ENCODE measurements around the gene TGM4.
"Not testable (repeated sequence)": the region's sequence is repeated elsewhere in the genome, so short reads cannot be mapped to it uniquely, and the experiment has no call there.

TGM4 gene

GRCh38 chr3:44874308-44874707 is at the start of gene TGM4:
TSS of gene TGM4 (plus strand) at chr3:44874608. CDS start at chr3:44874679, 71 bp downstream.
- no peak for DNase-seq (ENCODE audit: low read depth)

- no peak for DNase-seq (ENCODE audit: low read depth)
These were observed 49.0 kb upstream of the TGM4 start for GRCh38 chr3:44825264-44825925.

GRCh38 chr3:44827196-44827595 is 47.2 kb upstream of the TGM4 start:
- no peak for DNase-seq (ENCODE audit: low read depth)

GRCh38 chr3:44831232-44831631 is 43.2 kb upstream of the TGM4 start:
- DNase-seq (ENCODE audit: low read depth), result no peak

GRCh38 chr3:44832032-44832431 is 42.4 kb upstream of the TGM4 start:
- no peak for DNase-seq (ENCODE audit: low read depth)

GRCh38 chr3:44832965-44833364 is 41.4 kb upstream of the TGM4 start:
- DNase-seq (ENCODE audit: low read depth), result no peak

GRCh38 chr3:44833394-44833793 is 41.0 kb upstream of the TGM4 start:
- DNase-seq (ENCODE audit: low read depth), result no peak

GRCh38 chr3:44835684-44836083 is 38.7 kb upstream of the TGM4 start:
- DNase-seq (ENCODE audit: low read depth), result no peak

- no peak for DNase-seq (ENCODE audit: low read depth)
These were observed 32.0 kb upstream of the TGM4 start for GRCh38 chr3:44842376-44842775.

- no peak for DNase-seq (ENCODE audit: low read depth)
These were observed 28.6 kb upstream of the TGM4 start for GRCh38 chr3:44845528-44846520.

- no peak for DNase-seq (ENCODE audit: low read depth)
These were observed 25.8 kb upstream of the TGM4 start for GRCh38 chr3:44848634-44849033.

- not testable (repeated sequence) for DNase-seq (ENCODE audit: low read depth)
These were observed 17.7 kb upstream of the TGM4 start for GRCh38 chr3:44856663-44857062.

- no peak for DNase-seq (ENCODE audit: low read depth)
These were observed 14.3 kb upstream of the TGM4 start for GRCh38 chr3:44860117-44860516.

GRCh38 chr3:44861412-44862225 is 12.8 kb upstream of the TGM4 start, which contains the start of gene TMEM42:
TSS of gene TMEM42 (plus strand) at chr3:44861912. CDS start at chr3:44861925, 13 bp downstream.
- peak; percentile 83 for DNase-seq (ENCODE audit: low read depth)

- DNase-seq (ENCODE audit: low read depth), result no peak
These were observed 12.2 kb upstream of the TGM4 start for GRCh38 chr3:44862226-44862637.

GRCh38 chr3:44865272-44866035 is 9.0 kb upstream of the TGM4 start:
- DNase-seq (ENCODE audit: low read depth), result no peak

GRCh38 chr3:44867421-44868111 is 6.8 kb upstream of the TGM4 start:
- DNase-seq (ENCODE audit: low read depth), result no peak

GRCh38 chr3:44870375-44871061 is 3.9 kb upstream of the TGM4 start:
- no peak for DNase-seq (ENCODE audit: low read depth)

- no peak for DNase-seq (ENCODE audit: low read depth)
These were observed 1.2 kb downstream of the TGM4 start for GRCh38 chr3:44875596-44875995.

- DNase-seq (ENCODE audit: low read depth), result no peak
These were observed 2.9 kb downstream of the TGM4 start for GRCh38 chr3:44877333-44877732.

Data from fibroblast of the conjunctiva (primary cell).